NCI-H2081 treated with DMSO at 0.1 percent for 48 hours (cell line): ENCODE data around the gene DOCK8.

Source experiments
- DNase-seq: peaks from one replicate; lab custom pipeline; 2025; lab: John Stamatoyannopoulos, UW

DOCK8 gene

DNA sequence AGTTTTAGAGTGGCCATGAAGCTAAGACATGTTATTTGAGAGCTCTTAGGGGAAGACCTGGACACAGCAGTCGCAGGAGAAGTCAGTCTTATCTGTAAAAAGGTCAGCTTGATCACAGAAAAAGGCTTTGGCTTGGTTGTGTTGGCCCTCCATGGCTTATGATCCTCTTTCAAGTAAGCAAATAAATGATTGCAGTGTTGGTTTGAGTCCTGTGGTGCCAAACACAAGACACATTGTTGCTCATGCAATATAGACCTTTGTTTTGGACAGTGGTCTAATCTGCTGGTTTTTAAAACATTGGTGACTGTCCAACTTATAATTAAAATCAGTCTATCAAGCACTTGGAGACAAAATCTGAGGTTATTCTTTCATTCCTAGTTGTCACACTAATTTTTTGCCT, 54.0 kb downstream of the DOCK8 start:
- no peak for DNase-seq

DNA sequence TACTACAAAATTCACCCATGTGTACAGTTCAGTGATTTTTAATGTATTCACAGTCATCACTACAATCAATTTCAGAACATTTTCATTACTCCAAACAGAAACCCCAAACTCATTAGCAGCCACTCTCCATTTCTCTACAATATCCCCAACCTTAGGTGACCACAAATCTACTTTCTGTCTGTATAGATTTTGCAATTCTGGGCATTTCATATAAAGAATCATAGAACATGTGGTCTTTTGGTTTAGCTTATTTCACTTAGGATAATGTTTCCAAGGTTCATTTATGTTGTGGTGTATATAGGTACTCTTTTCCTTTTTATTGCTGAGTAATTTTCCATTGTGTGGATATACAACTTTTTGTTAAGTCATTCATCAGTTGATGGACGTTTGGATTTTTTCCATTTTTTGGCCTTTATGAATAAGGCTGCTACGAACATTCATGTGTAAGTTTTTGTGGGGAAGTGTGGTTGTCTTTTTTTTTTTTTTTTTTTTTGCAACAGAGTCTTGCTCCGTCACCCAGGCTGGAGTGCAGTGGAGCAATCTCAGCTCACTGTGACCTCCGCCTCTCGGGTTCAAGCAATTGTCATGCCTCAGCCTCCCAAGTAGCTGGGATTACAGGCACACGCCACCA, 54.5 kb downstream of the DOCK8 start:
- DNase-seq: no peak

DNA sequence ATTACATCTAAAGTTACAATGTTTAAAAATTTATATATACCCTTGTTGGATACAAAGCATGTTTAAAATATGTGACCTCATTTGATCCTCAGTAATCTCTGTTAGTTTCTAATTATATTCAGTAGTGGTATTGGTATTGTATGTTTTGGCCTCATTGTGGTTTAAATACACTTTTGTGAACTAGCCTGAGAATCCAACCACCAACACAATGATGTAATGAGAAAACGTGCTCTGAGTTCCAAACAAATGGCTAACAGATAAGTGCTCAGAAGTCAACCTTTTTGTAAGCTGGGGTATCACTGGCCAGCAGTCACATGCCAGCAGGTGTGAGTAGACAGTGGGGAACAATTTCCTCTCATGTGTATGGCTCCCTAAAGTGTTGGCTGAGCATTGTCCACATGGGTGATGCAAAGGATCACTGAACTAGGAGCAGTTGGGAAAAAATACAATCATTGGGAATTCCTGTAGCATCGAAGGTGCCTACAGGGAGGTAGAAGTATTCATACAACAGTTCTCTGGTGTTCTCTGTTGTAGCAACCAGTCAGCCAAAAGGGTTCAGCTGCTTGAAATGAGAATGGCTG, 56.1 kb downstream of the DOCK8 start:
- DNase-seq: no peak

DNA sequence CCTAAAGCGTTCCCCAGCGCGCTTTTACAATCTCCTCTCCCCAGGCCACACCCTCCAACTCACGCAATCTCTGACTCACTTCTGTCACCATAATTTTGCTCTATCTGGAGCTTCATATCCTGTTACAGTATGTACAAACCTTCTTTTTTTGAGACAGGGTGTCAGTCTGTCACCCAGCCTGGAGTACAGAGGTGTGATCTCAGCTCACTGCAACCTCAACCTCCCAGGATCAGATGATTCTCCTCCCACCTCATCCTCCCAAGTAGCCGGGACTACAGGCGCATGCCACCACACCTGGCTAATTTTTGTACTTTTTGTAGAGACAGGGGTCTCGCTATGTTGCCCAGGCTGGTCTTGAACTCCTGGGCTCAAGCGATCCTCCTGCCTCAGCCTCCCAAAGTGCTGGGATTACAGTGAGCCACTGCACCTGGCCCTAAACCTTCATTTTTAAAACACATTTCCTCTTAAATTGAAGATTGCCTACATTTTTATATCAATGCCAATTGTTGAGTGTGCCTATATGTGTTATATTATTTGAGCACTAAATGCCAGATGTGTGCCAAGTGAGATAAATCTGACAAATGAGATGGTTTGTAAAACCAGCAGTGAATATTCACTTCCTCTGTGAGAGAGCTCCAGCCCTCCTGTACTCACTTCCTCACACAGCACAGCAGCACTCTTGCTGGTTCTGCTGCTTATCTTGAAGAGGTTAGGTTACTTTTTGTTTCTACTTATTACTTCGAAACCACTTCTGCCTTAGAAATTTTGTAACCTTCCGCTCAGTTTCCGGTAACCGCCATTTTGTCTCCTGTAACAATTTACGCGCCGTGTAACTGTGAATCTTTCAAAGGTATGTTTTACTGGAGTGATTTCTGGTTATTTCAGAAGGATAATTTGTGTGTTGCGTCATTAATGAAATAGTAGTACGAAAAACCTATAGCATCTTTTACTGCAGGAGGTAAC, 57.9 kb downstream of the DOCK8 start:
- no peak for DNase-seq

DNA sequence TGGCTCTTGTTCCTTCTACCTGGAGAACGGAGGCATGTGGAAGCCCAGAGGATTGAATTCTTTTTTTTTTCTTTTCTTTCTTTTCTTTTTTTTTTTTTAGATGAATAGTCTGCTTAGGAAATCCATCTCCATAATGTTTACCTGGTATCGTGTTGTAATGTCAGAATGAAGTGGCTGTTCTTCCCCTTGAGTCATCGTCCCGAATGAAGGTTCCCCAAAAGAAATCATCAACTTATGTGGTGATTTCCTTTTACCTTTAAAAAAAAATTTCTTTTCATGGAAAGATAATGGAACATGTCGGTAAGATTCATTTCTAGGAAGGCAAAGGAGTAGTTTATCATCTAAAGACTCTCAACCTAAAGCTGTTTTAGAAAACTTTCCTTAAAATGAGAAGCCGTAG, 59.7 kb downstream of the DOCK8 start:
- no peak for DNase-seq

DNA sequence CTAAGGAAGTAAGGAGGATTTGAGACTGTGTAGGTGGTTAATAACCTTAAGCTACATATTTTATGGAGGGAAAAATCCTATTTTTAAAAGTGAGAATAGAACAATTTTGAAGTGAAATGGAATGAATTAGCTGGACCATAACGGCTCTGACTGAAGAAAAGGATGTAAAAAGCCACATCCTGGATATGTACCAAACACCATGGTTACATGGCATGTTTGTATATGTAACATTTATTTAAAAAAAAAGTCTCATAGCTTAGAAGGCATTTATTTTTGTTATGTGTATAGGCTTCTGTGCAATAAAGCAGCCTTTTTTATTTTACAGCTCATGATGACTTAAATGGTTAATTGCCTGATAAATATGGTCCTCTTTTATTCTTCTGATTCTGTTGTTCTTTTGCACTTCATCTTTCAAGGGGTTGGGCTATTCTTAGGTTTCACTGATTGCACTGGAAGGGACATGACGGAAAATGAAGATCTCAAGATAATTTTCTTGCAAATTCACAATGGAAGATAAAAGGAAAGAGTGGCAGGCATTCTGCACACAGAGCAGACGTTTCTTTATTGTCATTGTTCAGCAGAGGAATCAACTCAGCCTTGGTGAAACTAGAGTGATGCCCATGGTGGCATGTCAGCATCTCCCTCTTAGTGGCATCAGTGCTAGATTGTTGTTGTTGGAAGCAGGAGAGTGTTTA, 63.1 kb downstream of the DOCK8 start:
- DNase-seq: no peak

DNA sequence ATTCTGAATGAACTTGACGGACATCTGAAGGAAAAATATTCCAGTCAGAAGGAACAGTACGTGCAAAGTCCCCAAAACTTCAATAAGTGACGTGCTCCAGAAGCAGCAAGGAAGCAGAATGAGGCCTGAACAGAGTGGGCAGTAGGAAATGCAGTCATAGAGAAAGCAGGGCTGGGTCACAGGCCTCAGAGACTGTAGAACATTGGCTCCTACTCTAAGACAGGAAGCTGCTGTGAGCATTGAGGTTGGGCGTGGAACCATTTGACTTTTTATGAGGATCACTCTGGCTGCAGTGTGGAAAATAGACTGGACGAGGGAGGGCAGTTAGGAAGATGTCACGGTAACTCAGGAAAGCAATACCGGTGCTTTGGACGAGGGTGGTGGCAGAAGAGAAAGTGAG, 64.0 kb downstream of the DOCK8 start:
- no peak for DNase-seq

DNA sequence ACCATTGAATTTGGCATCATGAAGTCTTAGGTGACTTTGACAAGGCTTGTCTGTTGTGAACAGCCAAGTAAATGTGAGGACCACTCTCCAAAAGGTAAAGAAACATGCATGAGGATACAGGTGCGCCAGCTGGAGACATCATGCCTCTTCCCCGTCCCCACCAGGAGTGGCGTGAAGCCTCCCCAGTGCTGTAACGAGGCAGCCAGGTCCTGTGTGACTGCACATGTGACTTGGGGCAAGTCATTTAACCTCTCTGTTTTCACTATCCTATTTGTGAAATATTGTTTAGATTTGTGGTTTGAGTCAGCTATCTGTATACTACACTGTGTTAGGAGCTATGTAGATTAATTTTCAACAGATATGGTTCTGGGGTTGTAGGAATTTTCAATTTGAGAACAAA, 65.0 kb downstream of the DOCK8 start:
- DNase-seq: no peak

DNA sequence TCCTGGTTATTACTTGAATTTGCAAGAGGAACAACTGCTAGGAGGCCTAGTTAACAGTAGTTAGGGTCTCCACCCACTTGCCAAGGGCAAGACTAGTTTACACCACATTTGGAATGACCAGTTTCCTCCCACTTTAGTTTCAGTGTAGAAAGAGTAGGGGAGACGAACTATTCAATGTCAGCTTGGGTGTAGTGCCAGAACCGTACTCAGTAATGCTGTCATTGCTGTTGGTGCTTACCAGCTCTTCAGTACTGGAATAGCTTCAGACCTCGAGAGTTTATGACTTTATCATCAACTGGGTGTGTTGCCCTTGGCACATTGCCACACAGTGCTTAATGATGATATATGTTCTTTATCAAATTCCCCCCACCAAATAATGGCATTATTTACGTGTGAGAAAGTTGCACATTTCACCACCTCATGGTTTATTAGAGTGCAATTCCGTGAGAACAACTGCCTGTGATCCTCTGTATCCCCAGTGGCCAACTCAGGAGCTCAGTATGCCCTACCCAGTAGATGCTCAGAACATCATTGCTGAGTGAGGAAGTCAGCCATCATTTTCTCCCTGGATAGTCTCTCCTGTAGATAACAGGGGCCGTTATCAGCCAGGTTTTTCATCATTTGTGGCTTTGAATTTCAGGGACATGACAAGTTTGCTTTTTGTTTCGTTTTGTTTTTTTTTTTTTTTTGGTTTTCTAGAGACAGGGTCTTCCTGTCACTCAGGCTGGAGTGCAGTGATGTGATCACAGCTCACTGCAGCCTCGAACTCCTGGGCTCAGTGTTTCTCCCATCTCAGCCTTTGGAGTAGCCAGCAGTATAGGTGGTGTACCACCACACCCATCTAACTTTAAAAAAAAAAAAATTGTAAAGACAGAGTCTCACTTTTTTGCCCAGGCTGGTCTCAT, 67.3 kb downstream of the DOCK8 start:
- DNase-seq: no peak

DNA sequence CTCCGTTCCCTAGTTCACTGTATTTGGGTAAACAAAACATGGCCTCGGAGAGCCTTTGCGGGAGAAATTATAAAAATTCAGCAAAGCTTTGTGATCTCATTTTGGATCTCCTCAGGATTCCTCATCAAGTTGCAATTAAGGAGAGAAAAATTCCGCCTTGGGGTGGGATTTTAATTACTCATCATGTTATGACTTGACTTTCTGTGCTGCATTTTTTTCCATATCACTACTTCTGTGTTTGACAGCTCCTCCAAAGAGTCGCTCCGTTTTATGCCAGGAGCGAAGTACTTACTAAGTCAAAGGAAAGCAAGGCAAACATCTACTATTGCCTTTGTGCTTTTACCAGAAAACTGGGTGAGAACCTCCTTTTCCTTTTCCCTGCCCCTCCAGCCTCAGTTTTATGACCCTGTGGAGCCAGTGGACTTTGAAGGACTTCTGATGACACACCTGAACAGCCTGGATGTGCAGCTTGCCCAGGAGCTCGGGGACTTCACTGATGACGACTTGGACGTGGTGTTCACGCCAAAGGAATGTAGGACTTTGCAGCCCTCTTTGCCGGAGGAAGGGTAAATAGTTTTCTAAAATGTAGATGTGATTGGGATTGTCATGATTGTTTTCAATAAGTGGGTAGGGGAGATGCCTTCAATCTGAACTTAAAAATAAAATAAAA, 71.5 kb downstream of the DOCK8 start:
- no peak for DNase-seq

DNA sequence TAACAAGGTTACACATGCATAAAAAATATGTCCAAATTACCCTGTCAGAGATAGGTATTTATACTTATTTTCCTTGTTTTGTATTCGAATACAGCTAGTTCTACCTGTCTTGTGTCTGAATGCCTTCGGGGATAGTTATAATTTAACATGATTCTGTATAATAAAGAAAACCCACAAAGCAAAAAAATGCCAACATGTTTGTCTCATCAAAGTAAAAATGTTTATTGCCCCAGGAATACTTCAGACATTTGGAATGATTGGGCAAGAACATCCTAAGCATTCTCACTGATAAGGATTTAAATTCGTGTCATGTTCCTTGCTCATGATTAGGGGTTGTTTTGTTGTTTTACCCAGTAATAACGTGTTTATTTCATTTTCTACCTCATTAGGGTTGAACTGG, 74.5 kb downstream of the DOCK8 start:
- DNase-seq: no peak

DNA sequence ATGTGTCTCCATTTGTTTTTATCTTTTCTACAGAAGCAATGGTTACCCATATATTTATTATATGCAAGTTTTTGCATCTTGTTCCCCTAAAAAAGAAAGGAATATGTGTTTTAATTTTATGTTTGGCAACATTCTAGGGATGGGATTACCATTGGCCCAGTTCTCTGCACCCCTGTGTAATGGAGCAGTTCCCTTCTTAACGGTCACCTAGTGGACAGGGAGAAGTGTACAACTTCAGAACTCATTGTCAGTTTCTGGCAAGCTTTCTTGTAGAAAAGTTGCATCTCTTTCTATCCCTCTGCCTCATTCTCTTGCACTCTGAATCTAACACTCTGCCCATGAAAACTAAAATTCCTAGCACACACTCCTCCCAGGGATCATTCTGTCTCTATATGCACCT, 78.2 kb downstream of the DOCK8 start:
- no peak for DNase-seq

DNA sequence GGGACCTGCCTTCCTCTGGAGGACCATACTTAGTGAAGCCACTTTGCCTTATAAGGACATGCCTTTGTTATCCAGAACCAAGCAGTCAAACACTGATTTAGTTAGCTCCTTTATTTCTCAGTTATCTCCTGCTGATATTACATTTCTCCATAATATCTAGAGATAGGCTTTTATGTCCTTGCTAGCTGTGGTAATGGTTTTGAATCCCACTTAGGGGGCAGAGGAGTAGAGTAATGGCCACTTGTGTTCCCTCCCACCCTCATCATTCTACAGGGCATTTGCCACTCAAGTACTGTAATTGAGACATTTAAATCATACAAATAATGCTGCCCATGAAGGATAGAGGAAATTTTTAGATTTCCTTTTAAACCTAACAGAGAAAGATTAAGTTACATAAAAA, 80.9 kb downstream of the DOCK8 start:
- no peak for DNase-seq

DNA sequence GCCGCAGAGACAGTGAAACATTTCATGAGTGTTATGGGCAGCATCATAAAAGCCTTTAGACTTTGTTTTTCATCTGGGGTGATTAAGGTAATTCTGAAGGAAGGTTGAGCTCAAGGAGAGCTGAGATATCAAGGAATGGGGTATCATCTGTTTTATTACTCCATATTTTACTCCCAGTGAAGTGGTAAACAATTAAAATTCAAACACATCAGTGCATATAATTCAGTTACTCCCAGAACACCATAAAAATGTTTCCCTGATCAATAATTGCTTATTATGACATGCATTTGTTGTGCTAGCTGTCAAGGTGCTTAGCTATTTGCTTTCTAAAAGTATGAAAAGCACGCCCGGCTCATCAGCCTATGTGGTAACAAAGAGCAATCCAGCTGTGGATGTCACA, 81.7 kb downstream of the DOCK8 start:
- no peak for DNase-seq

DNA sequence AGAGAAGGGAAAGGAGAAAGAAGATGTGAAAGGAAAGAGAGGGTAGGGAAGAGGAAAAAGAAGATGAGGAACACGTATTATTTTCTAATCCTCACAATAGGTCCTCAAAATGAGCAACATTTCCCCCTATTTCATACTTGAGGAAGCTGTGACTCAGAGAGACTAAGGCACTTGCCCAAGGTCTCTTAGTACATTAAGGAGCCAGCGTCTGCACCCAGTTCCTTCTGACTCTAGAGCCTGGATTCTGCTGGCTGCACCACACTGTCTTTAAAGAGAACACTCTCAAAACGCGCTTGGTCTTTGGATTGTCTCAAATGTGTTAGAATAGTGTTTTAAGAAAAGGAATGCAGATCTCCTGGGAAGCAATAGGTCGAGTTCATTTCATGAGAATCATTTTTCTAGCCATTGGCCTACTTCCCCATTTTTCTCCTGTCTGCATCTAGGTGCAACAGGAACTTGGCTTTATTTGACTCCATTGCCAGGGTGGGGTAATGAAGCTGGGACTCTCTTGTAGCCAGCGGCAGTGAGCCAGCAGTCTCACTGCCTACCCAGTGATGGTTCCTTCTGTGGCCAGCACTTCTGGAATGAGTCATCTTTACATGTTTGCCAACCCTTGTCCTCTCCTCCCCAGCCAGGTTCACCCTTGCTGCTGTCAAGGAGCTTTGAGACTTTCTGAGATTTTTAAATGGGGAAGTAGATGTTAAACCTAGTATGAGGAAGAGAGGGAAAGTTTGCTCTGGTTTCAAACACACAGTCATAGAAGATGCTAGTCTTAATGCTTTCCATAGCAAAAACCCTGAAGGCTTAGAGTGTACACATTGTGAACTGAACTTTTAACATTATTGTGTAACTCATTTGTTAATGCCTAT, 82.7 kb downstream of the DOCK8 start:
- DNase-seq: no peak

DNA sequence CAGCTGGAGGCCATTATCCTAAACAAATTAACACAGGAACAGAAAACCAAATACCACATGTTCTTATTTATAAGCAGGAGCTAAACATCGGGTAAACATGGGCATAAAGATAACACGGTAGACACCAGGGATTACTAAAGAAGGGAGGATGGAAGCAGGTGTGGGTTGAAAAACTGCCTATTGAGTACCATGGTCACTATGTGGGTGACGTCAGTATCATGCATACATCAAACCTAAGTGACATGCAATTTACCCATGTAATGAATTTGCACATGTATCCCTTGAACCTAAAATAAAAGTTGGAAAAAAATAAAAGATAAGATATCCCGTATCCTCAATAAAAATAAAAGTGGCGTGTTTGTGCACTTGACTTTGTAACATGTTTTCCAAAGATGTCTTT, 88.8 kb downstream of the DOCK8 start:
- no peak for DNase-seq

DNA sequence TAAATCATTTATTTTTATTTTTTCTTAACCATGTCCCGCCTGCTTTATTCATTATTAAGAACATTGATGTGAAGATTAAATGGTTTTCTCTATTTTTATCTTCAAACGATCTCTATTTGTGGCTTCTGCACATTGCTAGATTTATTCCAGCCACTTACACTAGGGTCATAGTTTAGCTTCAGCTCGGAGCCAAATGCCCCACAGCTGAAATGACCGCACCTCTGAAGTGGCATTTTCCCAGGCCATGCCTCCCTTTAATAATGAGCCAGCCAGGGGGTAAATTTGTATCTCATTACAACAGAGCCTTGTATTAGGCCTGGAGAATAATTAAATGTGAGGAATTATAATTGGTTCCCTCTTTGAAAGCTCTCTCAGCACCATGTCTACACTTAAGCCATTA, 89.4 kb downstream of the DOCK8 start:
- no peak for DNase-seq

DNA sequence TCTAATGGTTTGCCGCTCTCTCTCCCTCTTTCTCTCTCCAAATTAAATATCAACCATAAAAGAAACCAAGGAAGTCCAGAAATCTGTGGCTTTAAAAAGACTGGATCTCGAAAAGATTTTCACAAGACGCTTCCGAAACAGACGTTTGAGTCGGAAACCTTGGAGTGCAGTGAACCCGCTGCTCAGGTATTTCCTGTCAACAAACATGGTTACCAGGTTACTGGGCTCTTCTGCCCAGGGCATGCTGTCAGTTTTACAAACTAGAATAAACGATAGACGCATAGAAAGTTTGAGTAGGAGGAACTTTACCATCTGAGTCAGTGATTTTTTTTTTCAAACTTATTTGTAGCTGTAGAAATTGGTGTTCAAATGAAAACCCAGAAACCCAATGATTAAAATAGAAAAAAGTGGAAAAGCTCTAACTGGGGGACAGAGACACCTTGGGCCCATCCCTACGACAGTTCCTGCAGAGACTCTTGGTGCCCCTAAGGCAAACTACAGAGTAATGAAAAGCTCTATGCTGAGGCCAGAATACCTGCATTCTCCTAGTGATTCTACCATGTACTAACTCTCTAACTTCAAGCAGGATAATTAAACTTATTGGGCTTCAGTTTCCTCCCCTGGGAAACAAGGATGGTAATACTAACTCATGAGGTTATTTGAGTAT, 90.0 kb downstream of the DOCK8 start:
- no peak for DNase-seq

DNA sequence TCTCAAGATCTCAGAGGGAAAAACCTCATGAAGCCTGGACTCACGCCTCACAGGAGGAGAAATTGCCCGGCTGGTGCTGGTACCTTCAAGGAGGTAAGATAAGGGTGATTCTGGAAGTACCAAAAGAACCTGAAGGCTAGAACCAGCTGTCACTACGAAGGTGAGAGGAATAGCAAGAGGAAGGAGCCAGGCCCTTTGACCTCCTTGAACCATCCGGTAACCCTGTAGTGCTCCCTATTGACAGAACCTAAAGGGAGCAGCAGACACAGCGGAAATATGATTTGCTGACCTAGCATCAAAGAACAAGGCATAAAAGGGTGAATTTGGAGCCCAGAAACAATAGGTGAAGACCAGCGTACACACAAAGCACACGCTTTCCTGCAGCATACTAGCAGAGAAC, 92.2 kb downstream of the DOCK8 start:
- DNase-seq: no peak
